SK-N-SH (cell line): ENCODE measurements around the gene HDLBP. TPM values are rescaled to one million over a fixed set of nuclear protein-coding genes. Genes with fewer than 3 reads are reported as not detected.

ENCODE experiments used
- CTCF ChIA-PET: fragments of 300-600, 350-600 bp; formaldehyde crosslinking; extraction: SDS; loops from one replicate; lab custom pipeline; 2021; lab: Yijun Ruan, JAX
- POLR2A ChIA-PET: fragments of 350-600 bp; sonication (Branson Sonifier 250); formaldehyde crosslinking; extraction: SDS; loops from one replicate; lab custom pipeline; 2020; ENCODE audit warnings: antibody characterized with exemption, inconsistent platforms; lab: Yijun Ruan, JAX
- DNase-seq: peaks from one replicate; pipeline ENCODE4 v3.0.0; 2012
- H2AFZ ChIP-seq: fragments of 200-600 bp; sonication (generic); 2 replicates; pipeline ENCODE4 v1.8.1; 2016; ENCODE audit warnings: antibody characterized with exemption, mild to moderate bottlenecking, low read depth
- H3F3A ChIP-seq: fragments of 200-600 bp; sonication (generic); replicated peaks from 2 replicates; pipeline ENCODE3; 2016; ENCODE audit warnings: antibody characterized with exemption, mild to moderate bottlenecking; ENCODE audit not compliant: insufficient read depth
- H3K27ac ChIP-seq, 2 experiments: fragments of 200-500 bp in 1 of 2; fragments of 200-600 bp in 1 of 2; sonication (Bioruptor generic) in 1 of 2; sonication (generic), shearing (Covaris generic) in 1 of 2; 2 replicates each; pipeline versions ENCODE4 v1.5.1 to v1.6.1; 2014 to 2016; ENCODE audit warnings: low read depth in 2 of 2, inconsistent platforms in 1 of 2, low read length in 1 of 2, mild to moderate bottlenecking in 1 of 2, mixed read lengths in 1 of 2
- H3K27me3 ChIP-seq: fragments of 200-600 bp; sonication (generic), shearing (Covaris generic); 2 replicates; pipeline ENCODE4 v1.6.1; 2016; ENCODE audit warnings: mixed run types; ENCODE audit not compliant: insufficient read depth
- H3K36me3 ChIP-seq, 2 experiments: fragments of 200-500 bp in 1 of 2; fragments of 200-600 bp in 1 of 2; sonication (Bioruptor generic) in 1 of 2; sonication (generic) in 1 of 2; replicated peaks in 1 of 2; 2 replicates each; pipeline versions ENCODE3 to v1.5.1; 2014 to 2016; ENCODE audit warnings: low read length in 1 of 2, mild to moderate bottlenecking in 1 of 2; ENCODE audit not compliant: insufficient read depth in 2 of 2, control insufficient read depth in 1 of 2
- H3K4me1 ChIP-seq, 2 experiments: fragments of 200-500 bp in 1 of 2; fragments of 200-600 bp in 1 of 2; sonication (Bioruptor generic) in 1 of 2; sonication (generic), shearing (Covaris generic) in 1 of 2; 2 replicates each; pipeline versions ENCODE4 v1.5.1 to v1.6.1; 2014 to 2016; ENCODE audit warnings: low read depth in 1 of 2, low read length in 1 of 2, mixed run types in 1 of 2; ENCODE audit not compliant: insufficient read depth in 2 of 2, control insufficient read depth in 1 of 2
- H3K4me2 ChIP-seq: fragments of 200-600 bp; sonication (generic), shearing (Covaris generic); 2 replicates; pipeline ENCODE4 v1.6.1; 2017; ENCODE audit warnings: mixed run types
- H3K4me3 ChIP-seq, 2 experiments: fragments of 200-500 bp in 1 of 2; fragments of 200-600 bp in 1 of 2; sonication (Bioruptor generic) in 1 of 2; sonication (generic), shearing (Covaris generic) in 1 of 2; 2 replicates each; pipeline versions ENCODE4 v1.5.1 to v1.8.1; 2014 to 2016; ENCODE audit warnings: low read depth in 2 of 2, inconsistent platforms in 1 of 2, low read length in 1 of 2, mild to moderate bottlenecking in 1 of 2, mixed read lengths in 1 of 2, moderate library complexity in 1 of 2
- H3K79me2 ChIP-seq: fragments of 200-600 bp; sonication (generic); 2 replicates; pipeline ENCODE4 v1.8.1; 2017; ENCODE audit warnings: mild to moderate bottlenecking; ENCODE audit not compliant: insufficient read depth
- H3K9ac ChIP-seq: fragments of 200-600 bp; sonication (generic); 2 replicates; pipeline ENCODE4 v1.6.1; 2017; ENCODE audit warnings: mixed run types
- H3K9me2 ChIP-seq: fragments of 200-600 bp; sonication (generic); 2 replicates; pipeline ENCODE4 v1.6.1; 2017; ENCODE audit warnings: mixed run types
- H3K9me3 ChIP-seq: fragments of 200-600 bp; sonication (generic); 2 replicates; pipeline ENCODE4 v1.6.1; 2017; ENCODE audit warnings: mixed run types, mild to moderate bottlenecking, moderate library complexity
- H4K20me1 ChIP-seq: fragments of 200-600 bp; sonication (generic); 2 replicates; pipeline ENCODE4 v1.6.1; 2017; ENCODE audit warnings: mild to moderate bottlenecking, mixed run types; ENCODE audit not compliant: insufficient read depth
- CHD2 ChIP-seq: fragments of 150-350 bp; IDR thresholded peaks from 2 replicates; pipeline ENCODE4 v1.6.1; 2018; ENCODE audit warnings: low read length; ENCODE audit not compliant: partially characterized antibody
- EZH2phosphoT487 ChIP-seq: fragments of 200-600 bp; sonication (generic); IDR thresholded peaks from 2 replicates; pipeline ENCODE4 v1.6.1; 2017; ENCODE audit warnings: low read depth, mixed run types, mild to moderate bottlenecking, antibody characterized with exemption, moderate library complexity, borderline replicate concordance
- FOXM1 ChIP-seq: IDR thresholded peaks from 2 replicates; pipeline ENCODE4 v1.4.0; 2012; ENCODE audit warnings: low read depth, mild to moderate bottlenecking
- GATA2 ChIP-seq: sonication (generic); formaldehyde crosslinking; IDR thresholded peaks from 2 replicates; pipeline ENCODE4 v1.5.0; 2020; ENCODE audit warnings: mild to moderate bottlenecking, missing genetic modification reagents
- IRF3 ChIP-seq: fragments of 150-350 bp; IDR thresholded peaks from 2 replicates; pipeline ENCODE4 v1.6.1; 2016; ENCODE audit warnings: mild to moderate bottlenecking, low read depth, low read length
- MAX ChIP-seq: IDR thresholded peaks from 2 replicates; pipeline ENCODE4 v1.4.0; 2012; ENCODE audit warnings: low read depth
- NRF1 ChIP-seq: IDR thresholded peaks from 2 replicates; pipeline ENCODE4 v1.6.1; 2012; ENCODE audit warnings: low read depth, mild to moderate bottlenecking, low read length
- RAD21 ChIP-seq: IDR thresholded peaks from 2 replicates; pipeline ENCODE4 v1.6.1; 2012; ENCODE audit warnings: mild to moderate bottlenecking, low read length
- TAF1 ChIP-seq: IDR thresholded peaks from 2 replicates; pipeline ENCODE4 v1.6.1; 2012; ENCODE audit warnings: low read depth, mild to moderate bottlenecking, low read length, moderate library complexity, borderline replicate concordance
- WGBS: methylation state at CpG from one replicate; pipeline ENCODE4 v1.1.6; 2017; ENCODE audit warnings: low lambda C conversion rate; 5-methylcytosine and 5-hydroxymethylcytosine counted together
- polyA plus RNA-seq, 3 experiments: library from polyadenylated mRNA; depleted of rRNA; stranded (reverse); fragments of >200 nt; gene quantifications; 2 replicates each; pipeline ENCODE4 v1.2.3, GENCODE V29; 2012
- TF ChIP-seq, protein P1 (sequence below): IDR thresholded peaks from 2 replicates; pipeline ENCODE4 v1.6.1; 2012; ENCODE audit warnings: mild to moderate bottlenecking, low read depth, low read length, moderate library complexity

The HDLBP gene
- polyA plus RNA-seq, 1 of the 3 experiments (the other 2 are of a cell fraction) = 263 TPM

GRCh38 chr2:241226723-241227572, 88.5 kb downstream of the HDLBP start:
- no peaks in the 10 kb centered on the region for H3K9me2 ChIP-seq
- H3K79me2 ChIP-seq = peaks cover 6% of the 10 kb centered on the region
- H4K20me1 ChIP-seq = peaks cover 40% of the 10 kb centered on the region
- H3K9ac ChIP-seq = no peak overlapping the region
- no peak overlapping the region for H3K27ac ChIP-seq
- H3K4me3 ChIP-seq = no peak overlapping the region
- TF ChIP-seq GATA2 (CRISPR knock-in tag) (no peak), FOXM1 (no peak)
- H2AFZ ChIP-seq = no peak overlapping the region
- no peak overlapping the region for H3K4me2 ChIP-seq
- H3K9me3 ChIP-seq = no peaks in the 10 kb centered on the region
- WGBS = 92% methylated on average over 18 of the region's 19 CpGs
- peaks cover 9 to 26% of the 10 kb centered on the region in 2 experiments; a peak in 1 of 4 replicates for H3K4me1 ChIP-seq
- CTCF ChIA-PET = interaction anchor here (1.3 kb wide), 1 partner anchor 88 kb away, joined by 3 read pairs; no protein-coding TSS in a partner anchor
- no peak for DNase-seq
- H3F3A ChIP-seq = peaks cover 19% of the 10 kb centered on the region
- peaks cover 17 to 56% of the 10 kb centered on the region in 2 experiments for H3K36me3 ChIP-seq
- H3K27me3 ChIP-seq = no peaks in the 10 kb centered on the region
- POLR2A ChIA-PET = no interaction called here

GRCh38 chr2:241225983-241226382, 89.5 kb downstream of the HDLBP start:
- peaks cover 19% of the 10 kb centered on the region for H3F3A ChIP-seq
- no peak for DNase-seq
- no peak overlapping the region for H3K4me2 ChIP-seq
- peaks cover 9 to 26% of the 10 kb centered on the region in 2 experiments; a peak in 1 of 4 replicates for H3K4me1 ChIP-seq
- POLR2A ChIA-PET = interaction anchor here (0.6 kb wide), 1 partner anchor 125 kb away, joined by 3 read pairs; no protein-coding TSS in a partner anchor
- WGBS = 91% methylated on average over 16 of the region's 16 CpGs
- peaks cover 9 to 47% of the 10 kb centered on the region in 2 experiments for H3K36me3 ChIP-seq
- no peaks in the 10 kb centered on the region for H3K9me3 ChIP-seq
- H3K27ac ChIP-seq = no peak overlapping the region
- H3K4me3 ChIP-seq = no peak overlapping the region
- no peaks in the 10 kb centered on the region for H3K27me3 ChIP-seq
- H3K79me2 ChIP-seq = no peaks in the 10 kb centered on the region
- peaks cover 31% of the 10 kb centered on the region for H4K20me1 ChIP-seq
- no peak overlapping the region for H2AFZ ChIP-seq
- no peaks in the 10 kb centered on the region for H3K9me2 ChIP-seq
- no peak for TF ChIP-seq MAX
- TF ChIP-seq EZH2phosphoT487 = no peak
- no peak for TF ChIP-seq NRF1
- TF ChIP-seq TAF1 = no peak
- no peak for TF ChIP-seq IRF3
- no peak for TF ChIP-seq CHD2
- no peak for TF ChIP-seq RAD21
- TF ChIP-seq, protein P1, sequence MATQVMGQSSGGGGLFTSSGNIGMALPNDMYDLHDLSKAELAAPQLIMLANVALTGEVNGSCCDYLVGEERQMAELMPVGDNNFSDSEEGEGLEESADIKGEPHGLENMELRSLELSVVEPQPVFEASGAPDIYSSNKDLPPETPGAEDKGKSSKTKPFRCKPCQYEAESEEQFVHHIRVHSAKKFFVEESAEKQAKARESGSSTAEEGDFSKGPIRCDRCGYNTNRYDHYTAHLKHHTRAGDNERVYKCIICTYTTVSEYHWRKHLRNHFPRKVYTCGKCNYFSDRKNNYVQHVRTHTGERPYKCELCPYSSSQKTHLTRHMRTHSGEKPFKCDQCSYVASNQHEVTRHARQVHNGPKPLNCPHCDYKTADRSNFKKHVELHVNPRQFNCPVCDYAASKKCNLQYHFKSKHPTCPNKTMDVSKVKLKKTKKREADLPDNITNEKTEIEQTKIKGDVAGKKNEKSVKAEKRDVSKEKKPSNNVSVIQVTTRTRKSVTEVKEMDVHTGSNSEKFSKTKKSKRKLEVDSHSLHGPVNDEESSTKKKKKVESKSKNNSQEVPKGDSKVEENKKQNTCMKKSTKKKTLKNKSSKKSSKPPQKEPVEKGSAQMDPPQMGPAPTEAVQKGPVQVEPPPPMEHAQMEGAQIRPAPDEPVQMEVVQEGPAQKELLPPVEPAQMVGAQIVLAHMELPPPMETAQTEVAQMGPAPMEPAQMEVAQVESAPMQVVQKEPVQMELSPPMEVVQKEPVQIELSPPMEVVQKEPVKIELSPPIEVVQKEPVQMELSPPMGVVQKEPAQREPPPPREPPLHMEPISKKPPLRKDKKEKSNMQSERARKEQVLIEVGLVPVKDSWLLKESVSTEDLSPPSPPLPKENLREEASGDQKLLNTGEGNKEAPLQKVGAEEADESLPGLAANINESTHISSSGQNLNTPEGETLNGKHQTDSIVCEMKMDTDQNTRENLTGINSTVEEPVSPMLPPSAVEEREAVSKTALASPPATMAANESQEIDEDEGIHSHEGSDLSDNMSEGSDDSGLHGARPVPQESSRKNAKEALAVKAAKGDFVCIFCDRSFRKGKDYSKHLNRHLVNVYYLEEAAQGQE = no peak
- no peak overlapping the region for H3K9ac ChIP-seq
- CTCF ChIA-PET = interaction anchor here (2.7 kb wide), 1 partner anchor 375 kb away, joined by 10 read pairs; no protein-coding TSS in a partner anchor
